Mammary epithelial cell (primary cell): ENCODE data around the gene ZNF160.

Experiments
- EZH2 ChIP-seq: IDR thresholded peaks from 2 replicates; pipeline ENCODE4 v1.6.1; 2012; ENCODE audit warnings: low read length, inconsistent platforms, borderline replicate concordance
- TF ChIP-seq, protein P1 (sequence below), 2 donors: IDR thresholded peaks in 1 of 2; conservative IDR thresholded peaks in 1 of 2; 2 replicates each; pipeline ENCODE4 v1.5.1; 2011 to 2012; ENCODE audit warnings: inconsistent platforms in 2 of 2, low read length in 2 of 2, mild to moderate bottlenecking in 2 of 2, control low read depth in 1 of 2, low read depth in 1 of 2; ENCODE audit not compliant: insufficient read depth in 1 of 2; ENCODE audit errors: extremely low read depth in 1 of 2

DNA sequence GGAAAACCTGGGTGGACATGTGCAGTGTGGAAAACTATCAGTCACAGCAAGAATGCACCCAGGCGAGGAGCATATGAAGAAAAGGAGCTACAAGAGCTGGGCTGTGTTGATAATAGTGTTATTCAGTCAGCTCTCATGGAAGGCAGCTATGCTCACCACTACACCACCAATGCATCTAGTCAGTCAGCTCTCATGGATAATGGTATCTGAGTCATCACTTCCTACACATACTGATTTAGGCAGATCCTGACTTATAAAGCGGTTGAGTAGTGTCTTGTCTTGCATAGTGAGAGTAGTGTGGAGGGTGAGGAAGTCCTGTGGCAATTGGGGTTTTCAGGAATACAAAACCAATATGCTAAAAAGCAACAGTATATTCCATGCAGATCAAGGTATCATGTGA is 9.1 kb upstream of the ZNF160 start:
- TF ChIP-seq, protein P1, sequence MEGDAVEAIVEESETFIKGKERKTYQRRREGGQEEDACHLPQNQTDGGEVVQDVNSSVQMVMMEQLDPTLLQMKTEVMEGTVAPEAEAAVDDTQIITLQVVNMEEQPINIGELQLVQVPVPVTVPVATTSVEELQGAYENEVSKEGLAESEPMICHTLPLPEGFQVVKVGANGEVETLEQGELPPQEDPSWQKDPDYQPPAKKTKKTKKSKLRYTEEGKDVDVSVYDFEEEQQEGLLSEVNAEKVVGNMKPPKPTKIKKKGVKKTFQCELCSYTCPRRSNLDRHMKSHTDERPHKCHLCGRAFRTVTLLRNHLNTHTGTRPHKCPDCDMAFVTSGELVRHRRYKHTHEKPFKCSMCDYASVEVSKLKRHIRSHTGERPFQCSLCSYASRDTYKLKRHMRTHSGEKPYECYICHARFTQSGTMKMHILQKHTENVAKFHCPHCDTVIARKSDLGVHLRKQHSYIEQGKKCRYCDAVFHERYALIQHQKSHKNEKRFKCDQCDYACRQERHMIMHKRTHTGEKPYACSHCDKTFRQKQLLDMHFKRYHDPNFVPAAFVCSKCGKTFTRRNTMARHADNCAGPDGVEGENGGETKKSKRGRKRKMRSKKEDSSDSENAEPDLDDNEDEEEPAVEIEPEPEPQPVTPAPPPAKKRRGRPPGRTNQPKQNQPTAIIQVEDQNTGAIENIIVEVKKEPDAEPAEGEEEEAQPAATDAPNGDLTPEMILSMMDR (conservative IDR thresholded peaks at IDR 0.05 in 1 of 2, IDR thresholded peaks at IDR 0.05 in 1 of 2; ENCODE audit: extremely low read depth in 1 of 2, insufficient read depth in 1 of 2, low read depth in 1 of 2, low read length in 2 of 2) = no peak
- no peak for TF ChIP-seq EZH2
